Left ventricle myocardium inferior (tissue), 1 donor: ENCODE measurements around the gene LSM14B. TPM values are rescaled to one million over a fixed set of nuclear protein-coding genes. Genes with fewer than 3 reads are reported as not detected.

Experiments
- DNase-seq: peaks from one replicate; pipeline ENCODE4 v3.0.0-alpha.2; 2020
- H3K27ac ChIP-seq: fragments of 200-600 bp; replicated peaks from 2 replicates; pipeline ENCODE4 v1.8.0; 2021
- H3K27me3 ChIP-seq: fragments of 200-600 bp; 2 replicates; pipeline ENCODE4 v1.8.0; 2021; ENCODE audit warnings: low read depth
- H3K36me3 ChIP-seq: fragments of 200-600 bp; 2 replicates; pipeline ENCODE4 v1.8.0; 2021
- H3K4me1 ChIP-seq: fragments of 200-600 bp; 2 replicates; pipeline ENCODE4 v1.8.0; 2021
- H3K4me3 ChIP-seq: fragments of 200-600 bp; 2 replicates; pipeline ENCODE4 v1.8.0; 2021; ENCODE audit warnings: mild to moderate bottlenecking, moderate library complexity
- H3K9me3 ChIP-seq: fragments of 200-600 bp; replicated peaks from 2 replicates; pipeline ENCODE4 v1.8.0; 2021
- intact Hi-C: fragments of 100-400 bp; cut with micrococcal nuclease; formaldehyde crosslinking; loops from one replicate; pipeline ENCODE4 v1.11.0; 2022
- total RNA-seq: library from RNA; stranded (reverse); fragmentation: NEBNext Ultra II Directional; extraction: Animal tissue kit (Norgen Biotek cat#: 25700); gene quantifications from one replicate; pipeline ENCODE4 v1.2.1, GENCODE V29; 2021
- TF ChIP-seq, protein P1 (sequence below): fragments of 200-600 bp; IDR thresholded peaks from 2 replicates; pipeline ENCODE4 v1.8.0; 2021; ENCODE audit warnings: antibody characterized with exemption, mild to moderate bottlenecking, borderline replicate concordance
- donor health status: DM: no; HTN: yes; CAD: no; lungs with severe emphysema.

LSM14B gene
- total RNA-seq, 1 donor from 2014 or later: 51.6 TPM

DNA sequence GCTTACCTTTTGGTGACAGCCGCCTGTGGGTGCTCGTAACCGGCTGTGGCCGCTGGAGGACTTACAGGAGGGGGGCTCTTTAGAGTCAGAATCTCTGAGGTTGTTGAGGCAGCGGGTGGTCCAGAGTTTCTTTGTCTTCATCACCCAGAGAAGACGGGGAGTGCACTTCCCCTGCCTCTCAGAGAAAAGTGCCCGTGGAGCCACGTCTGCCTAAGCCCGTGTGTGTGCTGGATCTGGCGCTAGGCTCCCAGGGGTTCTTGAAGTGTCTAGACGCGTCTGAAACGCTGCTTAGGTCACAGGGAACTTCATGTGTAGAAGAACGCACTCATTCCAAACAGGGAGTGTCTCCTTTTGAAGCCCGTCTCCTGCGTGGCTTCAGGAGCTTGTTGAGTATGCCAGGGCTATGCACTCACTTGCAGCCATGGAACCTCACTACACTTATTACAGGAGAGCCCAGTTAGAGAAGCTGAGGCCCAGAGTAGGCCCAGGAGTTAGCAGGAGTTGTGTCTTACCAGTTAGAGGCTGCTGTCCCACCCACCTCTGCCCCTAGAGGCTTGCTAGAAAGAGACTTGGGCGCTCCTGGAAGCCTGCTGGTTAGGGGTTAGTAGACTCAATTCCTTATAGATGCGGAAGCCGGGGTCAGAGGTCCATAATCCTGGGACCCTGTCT lies 1.3 kb downstream of the LSM14B start:
- H3K36me3 ChIP-seq: peaks cover 41% of the 10 kb centered on the region
- no peaks in the 10 kb centered on the region for H3K9me3 ChIP-seq
- H3K27me3 ChIP-seq: peaks cover 7% of the 10 kb centered on the region
- peak overlapping the region; percentile 96 for H3K27ac ChIP-seq
- H3K4me3 ChIP-seq: peak overlapping the region; percentile 87
- H3K4me1 ChIP-seq: peaks cover 62% of the 10 kb centered on the region
- TF ChIP-seq, protein P1, sequence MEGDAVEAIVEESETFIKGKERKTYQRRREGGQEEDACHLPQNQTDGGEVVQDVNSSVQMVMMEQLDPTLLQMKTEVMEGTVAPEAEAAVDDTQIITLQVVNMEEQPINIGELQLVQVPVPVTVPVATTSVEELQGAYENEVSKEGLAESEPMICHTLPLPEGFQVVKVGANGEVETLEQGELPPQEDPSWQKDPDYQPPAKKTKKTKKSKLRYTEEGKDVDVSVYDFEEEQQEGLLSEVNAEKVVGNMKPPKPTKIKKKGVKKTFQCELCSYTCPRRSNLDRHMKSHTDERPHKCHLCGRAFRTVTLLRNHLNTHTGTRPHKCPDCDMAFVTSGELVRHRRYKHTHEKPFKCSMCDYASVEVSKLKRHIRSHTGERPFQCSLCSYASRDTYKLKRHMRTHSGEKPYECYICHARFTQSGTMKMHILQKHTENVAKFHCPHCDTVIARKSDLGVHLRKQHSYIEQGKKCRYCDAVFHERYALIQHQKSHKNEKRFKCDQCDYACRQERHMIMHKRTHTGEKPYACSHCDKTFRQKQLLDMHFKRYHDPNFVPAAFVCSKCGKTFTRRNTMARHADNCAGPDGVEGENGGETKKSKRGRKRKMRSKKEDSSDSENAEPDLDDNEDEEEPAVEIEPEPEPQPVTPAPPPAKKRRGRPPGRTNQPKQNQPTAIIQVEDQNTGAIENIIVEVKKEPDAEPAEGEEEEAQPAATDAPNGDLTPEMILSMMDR: no peak
- DNase-seq: no peak
- intact Hi-C loops: loop anchor here (10.0 kb wide), 1 partner anchor 59 kb away; the partner anchor contains the start of gene TAF4

DNA sequence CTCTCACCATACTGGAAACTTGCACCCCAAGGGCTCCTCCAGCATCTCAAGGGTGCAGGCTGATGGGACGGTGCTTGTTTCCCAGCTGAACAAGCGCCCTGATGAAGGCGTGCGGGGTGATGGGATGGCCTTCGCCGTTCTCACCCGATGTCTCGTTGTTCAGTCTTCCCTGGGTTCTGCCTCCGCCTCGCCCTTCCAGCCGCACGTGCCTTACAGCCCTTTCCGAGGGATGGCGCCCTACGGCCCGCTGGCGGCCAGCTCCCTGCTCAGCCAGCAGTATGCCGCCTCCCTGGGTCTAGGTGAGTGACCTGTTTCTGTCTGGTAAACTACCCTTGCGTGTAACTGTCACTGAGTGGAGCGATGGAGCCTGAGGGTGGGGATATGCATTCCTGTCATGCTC lies 3.9 kb downstream of the LSM14B start:
- H3K27ac ChIP-seq: no peak overlapping the region
- no peaks in the 10 kb centered on the region for H3K9me3 ChIP-seq
- no peak for DNase-seq
- no peak overlapping the region for H3K4me3 ChIP-seq
- peaks cover 67% of the 10 kb centered on the region for H3K36me3 ChIP-seq
- no peaks in the 10 kb centered on the region for H3K27me3 ChIP-seq
- intact Hi-C loops: loop anchor here (10.0 kb wide), 1 partner anchor 61 kb away; the partner anchor contains the start of gene TAF4
- peaks cover 66% of the 10 kb centered on the region for H3K4me1 ChIP-seq
- TF ChIP-seq, protein P1: no peak

DNA sequence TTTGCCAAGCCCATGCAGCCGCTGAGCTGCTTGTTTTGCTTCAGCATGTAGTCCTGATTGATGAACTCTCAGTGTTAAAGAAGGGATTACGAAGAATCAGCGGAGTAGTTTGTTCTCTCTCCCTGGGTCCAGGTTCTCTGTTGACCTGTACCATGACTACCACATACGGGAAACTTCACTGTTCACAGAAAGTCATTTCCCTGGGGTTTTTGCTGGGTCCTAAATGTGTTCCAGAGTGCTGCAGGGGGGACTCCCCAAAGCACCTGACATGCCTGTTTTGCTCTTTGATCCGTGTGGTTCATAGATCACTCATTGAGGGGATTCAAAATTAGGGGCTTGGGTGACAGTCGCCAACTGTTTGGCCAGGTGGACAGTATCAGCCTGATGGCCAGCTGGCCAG lies 5.5 kb downstream of the LSM14B start:
- intact Hi-C loops: loop anchor here (10.0 kb wide), 1 partner anchor 63 kb away; the partner anchor contains the start of gene TAF4
- no peaks in the 10 kb centered on the region for H3K27me3 ChIP-seq
- no peaks in the 10 kb centered on the region for H3K9me3 ChIP-seq
- TF ChIP-seq, protein P1: no peak
- peaks cover 81% of the 10 kb centered on the region for H3K36me3 ChIP-seq
- peaks cover 75% of the 10 kb centered on the region for H3K4me1 ChIP-seq
- no peak overlapping the region for H3K4me3 ChIP-seq
- H3K27ac ChIP-seq: peak overlapping the region; percentile 88
- DNase-seq: no peak

DNA sequence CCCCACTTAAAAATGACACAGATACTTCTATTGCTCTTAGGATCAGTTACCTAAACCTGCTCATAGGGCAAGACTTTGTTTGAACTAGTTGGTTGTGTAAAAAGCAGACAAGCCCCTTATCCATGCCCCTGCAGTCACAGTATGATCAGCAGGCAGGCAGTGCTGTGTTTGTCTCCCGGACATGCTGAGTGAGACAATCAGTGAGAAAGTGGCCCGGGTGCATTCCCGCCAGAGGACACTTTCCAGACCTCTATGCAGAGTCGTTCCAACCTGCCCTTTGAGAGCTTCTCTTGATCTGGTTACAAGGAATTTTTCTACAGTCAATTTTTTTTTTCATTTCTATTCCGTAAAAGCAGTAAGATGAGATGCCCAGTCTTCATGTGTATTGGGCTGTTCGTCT lies 6.2 kb downstream of the LSM14B start:
- H3K27ac ChIP-seq: peak overlapping the region; percentile 88

DNA sequence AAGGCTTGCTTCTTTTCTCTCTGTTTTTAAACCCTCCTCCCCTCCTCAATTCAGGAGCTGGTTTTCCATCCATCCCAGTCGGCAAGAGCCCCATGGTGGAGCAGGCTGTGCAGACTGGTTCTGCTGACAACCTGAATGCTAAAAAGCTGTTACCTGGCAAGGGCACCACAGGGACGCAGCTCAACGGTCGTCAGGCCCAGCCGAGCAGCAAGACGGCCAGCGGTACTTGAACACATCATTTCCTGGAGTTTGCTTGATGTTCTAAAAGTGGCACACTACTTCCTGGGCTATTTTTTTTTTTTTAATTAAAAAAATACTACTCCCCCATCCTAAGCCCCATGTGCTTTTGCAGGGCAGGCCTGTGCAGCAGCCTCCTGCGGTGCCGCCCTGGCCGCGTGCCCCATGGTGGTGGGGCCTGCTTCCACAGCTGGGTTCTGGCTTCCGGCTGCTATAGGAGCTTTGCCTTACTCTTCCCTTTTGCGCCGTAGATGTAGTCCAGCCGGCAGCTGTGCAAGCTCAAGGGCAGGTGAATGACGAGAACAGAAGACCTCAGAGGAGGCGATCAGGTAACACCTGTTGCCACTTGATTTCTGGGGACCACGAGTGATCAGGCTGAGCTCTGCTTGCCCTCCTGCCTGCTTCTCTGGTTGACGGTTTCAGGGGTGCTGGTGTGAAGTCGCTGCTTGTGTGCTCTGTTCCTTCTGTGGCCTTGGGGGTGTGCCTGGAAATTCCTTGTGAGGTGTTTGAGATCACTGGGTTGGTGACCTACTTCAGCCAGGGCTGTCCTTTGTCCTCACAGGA lies 7.7 kb downstream of the LSM14B start:
- H3K4me3 ChIP-seq: no peak overlapping the region
- H3K4me1 ChIP-seq: peaks cover 78% of the 10 kb centered on the region
- H3K36me3 ChIP-seq: peaks cover 98% of the 10 kb centered on the region
- no peaks in the 10 kb centered on the region for H3K27me3 ChIP-seq
- no peaks in the 10 kb centered on the region for H3K9me3 ChIP-seq
- TF ChIP-seq, protein P1: no peak
- intact Hi-C loops: loop anchor here (10.0 kb wide), 2 partner anchors 65 to 105 kb away; partner anchors contain the start of gene TAF4
- no peak for DNase-seq
- H3K27ac ChIP-seq: peak overlapping the region; percentile 88

More for the DNA sequence above, 6.2 kb downstream of the LSM14B start:
- Histone ChIP-seq H3K27me3 (no peaks in the 10 kb centered on the region), H3K4me1 (peaks cover 75% of the 10 kb centered on the region), H3K9me3 (no peaks in the 10 kb centered on the region), H3K4me3 (no peak overlapping the region), H3K36me3 (peaks cover 88% of the 10 kb centered on the region)
- intact Hi-C loops: loop anchor here (10.0 kb wide), 1 partner anchor 64 kb away; the partner anchor contains the start of gene TAF4
- DNase-seq: no peak
- TF ChIP-seq, protein P1: no peak
